Suprapubic skin (tissue), 4 donors: ENCODE data around the gene RBM47.

Source experiments
- CTCF ChIP-seq, 2 donors: fragments of 200-600 bp in 1 of 2; fragments of 450-650 bp in 1 of 2; sonication (generic) in 1 of 2; IDR thresholded peaks; one replicate each; pipeline ENCODE4 v1.5.1; 2016 to 2019; ENCODE audit warnings: antibody characterized with exemption in 2 of 2, mild to moderate bottlenecking in 1 of 2, moderate library complexity in 1 of 2
- POLR2A ChIP-seq, 2 donors: fragments of 450-650 bp; IDR thresholded peaks; one replicate each; pipeline ENCODE4 v1.6.1; 2017; ENCODE audit warnings: antibody characterized with exemption in 2 of 2, mild to moderate bottlenecking in 2 of 2, moderate library complexity in 2 of 2
- POLR2AphosphoS5 ChIP-seq, 3 donors: sonication (generic); formaldehyde crosslinking; IDR thresholded peaks; one replicate each; pipeline ENCODE4 v1.6.1; 2017; ENCODE audit warnings: antibody characterized with exemption in 3 of 3

GRCh38 chr4:40515398-40516293 lies 114.0 kb downstream of the RBM47 start:
- TF ChIP-seq POLR2A (IDR thresholded peaks at IDR 0.05) (no peak), CTCF (IDR thresholded peaks at IDR 0.05) (no peak), POLR2AphosphoS5 (IDR thresholded peaks at IDR 0.05) (no peak)
